ENCODE results near the gene ADK.
"Not testable (repeated sequence)": the region's sequence is repeated elsewhere in the genome, so short reads cannot be mapped to it uniquely, and the experiment has no call there.

ADK gene

GRCh38 chr10:74306227-74306982, 155.4 kb downstream of the ADK start:
- DNase-seq, result no peak

- no peak for DNase-seq
Observed at GRCh38 chr10:74307061-74307651, 156.1 kb downstream of the ADK start.

DNA sequence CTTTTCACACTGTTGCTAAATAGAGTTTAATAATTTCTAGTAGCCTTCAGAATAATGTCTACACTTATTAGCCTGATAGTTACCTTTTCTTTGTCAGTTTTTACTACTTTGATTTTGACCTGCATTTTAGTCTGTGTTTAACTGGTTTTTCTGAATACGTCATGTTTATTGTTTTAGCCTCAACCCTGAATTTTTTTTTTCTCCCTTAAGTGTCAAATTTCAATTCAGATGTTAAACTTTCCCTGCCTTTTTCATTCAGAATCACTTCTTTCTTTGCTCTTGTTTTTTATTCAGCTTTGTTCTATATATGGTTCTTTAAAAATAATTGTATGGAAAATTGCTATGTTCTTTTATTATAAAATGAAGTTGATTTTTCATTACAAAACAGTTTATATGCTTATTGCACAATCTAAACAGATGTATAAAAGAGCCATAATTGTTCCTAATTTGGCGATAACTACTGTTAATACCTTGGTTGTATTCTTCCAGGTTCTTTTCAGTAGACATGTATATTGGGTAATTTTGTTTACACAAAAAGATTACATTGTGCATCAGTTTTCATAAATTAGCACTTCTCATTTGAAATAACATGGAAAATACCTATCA, 159.7 kb downstream of the ADK start:
- DNase-seq, result no peak

- no peak for DNase-seq
Observed at GRCh38 chr10:74314166-74314565, 163.1 kb downstream of the ADK start.

GRCh38 chr10:74320026-74320425, 169.0 kb downstream of the ADK start:
- DNase-seq, result no peak

DNA sequence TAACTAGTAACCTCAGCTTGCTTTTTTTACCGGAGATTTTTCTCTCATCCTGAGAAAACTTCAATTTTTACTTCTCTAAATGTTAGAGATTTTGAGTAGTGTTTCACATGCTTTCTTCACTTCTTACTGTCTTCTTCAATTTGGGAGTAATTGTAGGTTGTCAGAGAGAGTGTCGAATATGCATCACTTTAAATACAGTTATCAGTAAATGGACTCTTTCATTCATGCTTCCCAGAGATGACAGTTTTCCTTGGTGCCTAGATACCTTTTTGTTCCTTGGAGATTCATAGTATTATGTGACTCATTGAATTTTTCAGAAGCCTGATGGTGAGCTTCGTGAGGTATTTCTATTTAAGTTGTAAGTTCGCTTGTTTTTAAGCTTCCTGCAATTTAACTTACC, 169.7 kb downstream of the ADK start:
- DNase-seq, result no peak

- DNase-seq, result no peak
Observed at GRCh38 chr10:74322141-74322540, 171.1 kb downstream of the ADK start.

GRCh38 chr10:74322565-74322964, 171.5 kb downstream of the ADK start:
- no peak for DNase-seq

DNA sequence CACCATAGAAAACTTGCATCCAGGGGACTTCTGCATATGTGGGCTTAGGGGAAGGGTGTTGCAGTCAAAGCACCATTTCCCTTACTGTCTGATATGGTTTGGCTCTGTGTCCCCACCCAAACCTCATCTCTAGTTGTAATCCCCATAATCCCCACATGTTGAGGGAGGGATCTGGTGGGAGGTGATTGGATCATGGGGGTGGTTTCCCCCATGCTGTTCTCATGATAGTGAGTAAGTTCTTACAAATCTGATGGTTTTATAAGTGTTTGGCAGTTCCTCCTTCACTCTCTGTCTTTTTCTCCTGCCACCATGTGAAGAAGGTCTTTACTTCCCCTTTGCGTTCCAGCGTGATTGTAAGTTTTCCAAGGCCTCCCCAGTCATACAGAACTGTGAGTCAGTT, 177.4 kb downstream of the ADK start:
- DNase-seq, result no peak

- DNase-seq, result no peak
Observed at GRCh38 chr10:74329873-74330272, 178.9 kb downstream of the ADK start.

GRCh38 chr10:74330646-74331045, 179.6 kb downstream of the ADK start:
- no peak for DNase-seq

DNA sequence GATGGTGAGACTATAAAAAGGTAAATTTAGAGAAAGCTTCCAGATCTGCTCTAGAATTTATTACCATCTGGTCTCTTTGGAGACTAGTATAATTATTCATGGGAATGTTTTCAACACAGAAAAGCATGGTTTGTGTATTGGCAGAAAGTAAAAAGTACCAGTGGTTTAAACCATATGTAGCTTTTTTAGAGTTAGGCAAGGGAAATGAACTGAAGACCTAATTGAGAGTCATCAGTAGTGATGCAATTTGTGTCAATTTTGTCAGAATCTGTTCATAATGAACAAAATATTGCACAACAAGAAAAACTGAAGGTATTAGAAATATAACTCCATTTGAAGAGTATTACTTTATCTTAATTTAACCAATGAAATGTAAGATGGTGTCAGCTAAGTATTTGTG, 181.4 kb downstream of the ADK start:
- DNase-seq, result no peak

DNA sequence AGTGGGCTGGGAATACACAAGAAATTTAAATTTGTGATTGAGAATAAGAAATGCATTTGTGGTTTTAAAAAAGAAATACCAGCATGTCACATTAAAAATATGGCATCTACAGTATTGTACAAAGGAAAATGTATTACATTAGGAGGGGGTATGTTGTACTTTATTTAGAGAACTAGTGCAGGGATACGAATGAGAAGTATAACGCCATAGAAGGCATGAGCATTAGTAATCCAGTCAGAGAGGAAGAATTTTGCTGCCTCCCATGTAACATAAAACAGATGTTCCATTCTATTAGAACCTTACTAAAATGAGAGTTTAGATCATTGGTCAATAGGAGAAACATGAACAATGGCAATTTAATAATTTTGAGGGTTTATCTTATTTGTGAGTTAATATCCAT, 182.2 kb downstream of the ADK start:
- no peak for DNase-seq

- no peak for DNase-seq
Observed at GRCh38 chr10:74334221-74334620, 183.2 kb downstream of the ADK start.

DNA sequence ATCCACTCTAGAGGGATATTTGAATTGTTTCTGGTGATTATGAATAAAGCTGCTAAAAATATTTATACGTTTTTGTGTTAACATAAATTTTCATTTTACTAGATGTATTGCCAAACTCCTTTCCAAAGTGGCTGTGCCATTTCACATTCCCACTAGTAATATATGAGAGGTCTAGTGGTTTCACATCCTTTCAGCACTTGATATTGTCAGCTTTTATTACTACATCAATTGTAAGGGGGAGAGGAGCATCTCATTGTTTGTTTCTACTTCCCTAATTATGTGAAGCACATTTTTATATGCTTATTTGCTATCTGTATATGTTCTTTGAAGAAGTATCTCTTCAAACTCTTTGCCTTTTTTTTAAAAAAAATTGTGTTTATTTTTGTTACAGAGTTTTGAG, 184.5 kb downstream of the ADK start:
- no peak for DNase-seq

- no peak for DNase-seq
Observed at GRCh38 chr10:74337330-74338016, 186.5 kb downstream of the ADK start.

GRCh38 chr10:74342991-74343390, 192.0 kb downstream of the ADK start:
- no peak for DNase-seq

DNA sequence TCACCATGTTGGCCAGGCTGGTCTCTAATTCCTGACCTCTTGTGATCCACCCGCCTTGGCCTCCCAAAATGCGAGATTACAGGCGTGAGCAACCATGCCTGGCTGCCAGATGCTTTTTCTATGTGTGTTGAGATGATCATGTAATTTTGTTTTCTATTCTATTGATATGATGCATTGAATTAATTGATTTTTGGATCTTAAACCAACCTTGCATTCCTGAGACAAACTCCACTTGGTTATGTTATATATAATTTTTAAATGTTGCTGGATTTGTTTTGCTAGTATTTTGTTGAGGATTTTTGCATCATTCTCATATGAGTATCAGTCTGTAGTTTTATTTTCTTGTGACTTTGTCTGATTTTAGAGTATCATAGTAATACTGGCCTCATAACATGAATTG, 192.8 kb downstream of the ADK start:
- no peak for DNase-seq

- DNase-seq, result no peak
Observed at GRCh38 chr10:74344306-74344705, 193.3 kb downstream of the ADK start.

DNA sequence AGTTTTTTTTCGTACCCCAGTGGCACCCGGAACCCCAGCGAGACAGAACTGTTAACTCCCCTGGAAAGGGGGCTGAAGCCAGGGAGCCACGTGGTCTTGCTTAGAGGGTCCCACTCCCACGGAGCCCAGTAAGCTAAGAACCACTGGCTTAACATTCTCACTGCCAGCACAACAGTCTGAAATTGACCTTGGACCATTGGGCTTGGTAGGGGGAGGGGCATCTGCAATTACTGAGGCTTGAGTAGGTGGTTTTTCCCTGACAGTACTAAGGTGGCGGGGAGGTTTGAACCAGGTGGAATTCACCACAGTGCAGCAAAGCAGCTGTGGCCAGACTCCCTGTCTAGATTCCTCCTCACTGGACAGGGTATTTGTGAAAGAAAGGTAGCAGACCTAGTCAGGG, 196.5 kb downstream of the ADK start:
- no peak for DNase-seq

DNA sequence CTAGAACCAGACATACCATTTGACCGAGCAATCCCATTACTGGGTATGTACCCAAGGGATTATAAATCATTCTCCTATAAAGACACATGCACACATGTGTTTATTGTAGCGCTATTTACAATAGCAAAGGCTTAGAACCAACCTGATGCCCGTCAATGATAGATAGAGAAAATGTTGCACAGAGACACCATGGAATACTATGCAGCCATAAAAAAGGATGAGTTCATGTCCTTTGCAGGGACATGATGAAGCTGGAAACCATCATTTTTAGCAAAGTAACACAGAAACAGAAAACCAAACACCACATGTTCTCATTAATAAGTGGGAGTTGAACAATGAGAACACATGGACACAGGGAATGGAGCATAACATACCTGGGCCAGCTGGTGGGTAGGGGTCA, 202.0 kb downstream of the ADK start:
- not testable (repeated sequence) for DNase-seq

DNA sequence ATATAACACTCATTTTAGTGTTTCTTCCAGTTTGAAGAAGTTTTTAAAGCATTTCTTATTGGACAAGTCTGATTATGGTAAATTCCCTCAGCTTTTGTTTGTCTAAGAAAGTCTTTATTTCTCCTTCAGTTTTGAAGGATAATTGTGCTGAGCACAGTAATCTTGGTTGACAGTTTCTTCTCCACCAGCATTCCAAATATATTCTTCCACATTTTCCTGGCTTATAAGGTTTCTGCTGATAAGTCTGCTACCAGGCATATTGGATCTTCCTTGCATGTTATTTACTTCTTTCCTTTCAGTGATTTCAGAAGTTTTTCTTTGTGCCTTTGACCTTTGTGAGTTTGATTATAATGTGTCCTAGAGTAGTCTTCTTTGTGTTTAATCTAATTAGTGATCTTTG, 210.7 kb downstream of the ADK start:
- no peak for DNase-seq

- no peak for DNase-seq
Observed at GRCh38 chr10:74363727-74364126, 212.7 kb downstream of the ADK start.

DNA sequence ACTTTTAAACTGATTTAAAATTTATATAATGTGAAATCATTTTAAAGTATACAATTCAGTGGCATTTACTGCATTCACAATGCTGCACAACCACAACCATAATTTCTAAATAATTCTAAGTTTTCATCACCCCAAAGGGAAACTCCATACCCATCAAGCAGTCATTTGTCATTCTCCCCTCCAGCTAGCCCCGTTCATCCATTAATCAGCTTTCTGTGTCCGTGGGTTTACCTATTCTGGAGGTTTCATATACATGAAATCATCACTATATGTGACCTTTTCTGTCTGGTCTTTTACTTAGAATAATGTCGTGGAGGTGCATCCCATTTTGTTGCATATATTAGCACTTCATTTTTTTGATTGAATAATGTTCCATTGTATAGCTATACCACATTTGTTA, 214.1 kb downstream of the ADK start:
- no peak for DNase-seq

Measured in activated CD4-positive, alpha-beta T cell treated with anti-CD3 and anti-CD28 coated beads for 1 hour (primary cell).